ENCODE measurements around the gene FLCN. TPM values are rescaled to one million over a fixed set of nuclear protein-coding genes. Genes with fewer than 3 reads are reported as not detected.
"Not testable (repeated sequence)": the region's sequence is repeated elsewhere in the genome, so short reads cannot be mapped to it uniquely, and the experiment has no call there.

The FLCN gene
- total RNA-seq (14.6 TPM), polyA plus RNA-seq (14.4 TPM)
- long read RNA-seq, donor 1, partial matches to known transcripts, result 0 of 1 reads
- long read RNA-seq, donor 1, other reads (novel, unspliced or antisense), result 0 of 1 reads
- long read RNA-seq, donor 2, result 0 reads
- long read RNA-seq, donor 3, partial matches to known transcripts, result 16 of 20 reads
- long read RNA-seq, donor 3, other reads (novel, unspliced or antisense), result 0 of 20 reads
- long read RNA-seq, donor 4, partial matches to known transcripts, result 0 of 2 reads
- long read RNA-seq, donor 4, other reads (novel, unspliced or antisense), result 0 of 2 reads
- long read RNA-seq, donor 5, partial matches to known transcripts, result 0 of 3 reads
- long read RNA-seq, donor 5, other reads (novel, unspliced or antisense), result 0 of 3 reads
- long read RNA-seq, donor 6, partial matches to known transcripts, result 0 of 6 reads
- long read RNA-seq, donor 6, other reads (novel, unspliced or antisense), result 0 of 6 reads
- long read RNA-seq, donor 7, partial matches to known transcripts, result 0 of 1 reads
- long read RNA-seq, donor 7, other reads (novel, unspliced or antisense), result 0 of 1 reads
- long read RNA-seq, donor 8, partial matches to known transcripts, result 0 of 3 reads
- long read RNA-seq, donor 8, other reads (novel, unspliced or antisense), result 0 of 3 reads
- long read RNA-seq, donor 9, partial matches to known transcripts, result 0 of 1 reads
- long read RNA-seq, donor 9, other reads (novel, unspliced or antisense), result 0 of 1 reads
- long read RNA-seq, donor 10, partial matches to known transcripts, result 0 of 1 reads
- long read RNA-seq, donor 10, other reads (novel, unspliced or antisense), result 0 of 1 reads

- Histone ChIP-seq H3K4me1 (ENCODE audit: control insufficient read depth in 2 of 2, insufficient read depth in 2 of 2, low read length in 2 of 2) (peaks cover 12 to 17% of the 10 kb centered on the region in 2 donors), H3K9me3 (ENCODE audit: control insufficient read depth in 2 of 2, insufficient read depth in 1 of 2, low read length in 1 of 2) (no peaks in the 10 kb centered on the region), H3K36me3 (ENCODE audit: control insufficient read depth in 2 of 2, insufficient read depth in 2 of 2, low read length in 1 of 2) (peaks cover under 1 to 7% of the 10 kb centered on the region in 2 donors), H3K27me3 (ENCODE audit: control insufficient read depth in 2 of 2, insufficient read depth in 1 of 2, low read length in 1 of 2) (no peaks in the 10 kb centered on the region), H3K4me3 (ENCODE audit: low read length in 2 of 2) (peak within 1 kb of the TSS; percentile 78 to 80), H3K27ac (ENCODE audit: low read depth in 1 of 2, low read length in 1 of 2) (peak within 1 kb of the TSS; percentile 80 to 93)
- DNase-seq (ENCODE audit: low read depth in 6 of 9, low spot score in 9 of 9), result peak; percentile 81 to 96 (median 87)
- under 1% methylated on average over 53 of the region's 53 CpGs for WGBS
These were observed at the start of gene FLCN for GRCh38 chr17:17237026-17237799. TSS of gene FLCN (minus strand) at chr17:17237168. CDS start at chr17:17228137, 9,031 bp downstream.

GRCh38 chr17:17285951-17286350, 49.0 kb upstream of the FLCN start:
- no peak overlapping the region for H3K4me3 ChIP-seq (ENCODE audit: low read length in 2 of 2)
- H3K27ac ChIP-seq (ENCODE audit: low read depth in 1 of 2, low read length in 1 of 2), result no peak overlapping the region
- H3K27me3 ChIP-seq (ENCODE audit: control insufficient read depth in 2 of 2, insufficient read depth in 1 of 2, low read length in 1 of 2), result no peaks in the 10 kb centered on the region
- H3K4me1 ChIP-seq (ENCODE audit: control insufficient read depth in 2 of 2, insufficient read depth in 2 of 2, low read length in 2 of 2), result peaks cover 5 to 8% of the 10 kb centered on the region in 2 donors
- no peak for DNase-seq (ENCODE audit: low read depth in 6 of 9, low spot score in 9 of 9)
- H3K9me3 ChIP-seq (ENCODE audit: control insufficient read depth in 2 of 2, insufficient read depth in 1 of 2, low read length in 1 of 2), result no peaks in the 10 kb centered on the region
- 95% methylated on average over 5 of the region's 5 CpGs for WGBS
- no peaks in the 10 kb centered on the region for H3K36me3 ChIP-seq (ENCODE audit: control insufficient read depth in 2 of 2, insufficient read depth in 2 of 2, low read length in 1 of 2)

GRCh38 chr17:17280613-17281549, 43.9 kb upstream of the FLCN start, which contains the start of gene COPS3:
TSS of gene COPS3 (minus strand) at chr17:17281246. CDS start at chr17:17281186, 60 bp downstream.
- whole genome bisulfite sequencing, result under 1% methylated on average over 80 of the region's 80 CpGs
- Histone ChIP-seq H3K27me3 (ENCODE audit: control insufficient read depth in 2 of 2, insufficient read depth in 1 of 2, low read length in 1 of 2) (no peaks in the 10 kb centered on the region), H3K4me3 (ENCODE audit: low read length in 2 of 2) (peak within 1 kb of the TSS; percentile 99 to 100), H3K4me1 (ENCODE audit: control insufficient read depth in 2 of 2, insufficient read depth in 2 of 2, low read length in 2 of 2) (peaks cover 12 to 14% of the 10 kb centered on the region in 2 donors), H3K36me3 (ENCODE audit: control insufficient read depth in 2 of 2, insufficient read depth in 2 of 2, low read length in 1 of 2) (peaks cover 0 to 6% of the 10 kb centered on the region in 2 donors), H3K27ac (ENCODE audit: low read depth in 1 of 2, low read length in 1 of 2) (peak within 1 kb of the TSS; percentile 97 to 98), H3K9me3 (ENCODE audit: control insufficient read depth in 2 of 2, insufficient read depth in 1 of 2, low read length in 1 of 2) (no peaks in the 10 kb centered on the region)
- DNase-seq (ENCODE audit: low read depth in 6 of 9, low spot score in 9 of 9), result peak; percentile 95 to 99 (median 98)

DNA sequence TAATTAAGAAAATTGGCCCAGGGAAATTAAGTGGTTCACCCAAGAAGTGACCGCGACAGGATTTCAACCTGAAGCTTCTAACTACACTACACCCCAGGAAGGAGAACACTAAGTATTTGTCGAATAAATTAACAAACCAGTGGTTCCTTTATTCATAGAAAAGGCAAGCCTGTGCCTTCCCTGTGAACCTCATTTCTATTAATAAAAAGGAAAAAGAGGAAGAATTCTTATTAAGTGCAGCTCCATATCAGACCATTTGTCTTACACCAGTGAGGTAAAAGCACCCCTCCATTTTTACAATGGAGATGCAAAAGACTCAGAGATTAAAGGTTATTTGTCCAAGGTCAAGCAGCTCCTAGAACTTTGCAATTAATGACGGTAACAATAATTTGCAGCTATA, 42.3 kb upstream of the FLCN start:
- Histone ChIP-seq H3K9me3 (ENCODE audit: control insufficient read depth in 2 of 2, insufficient read depth in 1 of 2, low read length in 1 of 2) (no peaks in the 10 kb centered on the region), H3K4me1 (ENCODE audit: control insufficient read depth in 2 of 2, insufficient read depth in 2 of 2, low read length in 2 of 2) (peaks cover 12 to 14% of the 10 kb centered on the region in 2 donors), H3K27me3 (ENCODE audit: control insufficient read depth in 2 of 2, insufficient read depth in 1 of 2, low read length in 1 of 2) (no peaks in the 10 kb centered on the region), H3K4me3 (ENCODE audit: low read length in 2 of 2) (peak overlapping the region in 1 of 2 donors; percentile 99), H3K36me3 (ENCODE audit: control insufficient read depth in 2 of 2, insufficient read depth in 2 of 2, low read length in 1 of 2) (peaks cover 8 to 20% of the 10 kb centered on the region in 2 donors), H3K27ac (ENCODE audit: low read depth in 1 of 2, low read length in 1 of 2) (no peak overlapping the region)
- no peak for DNase-seq (ENCODE audit: low read depth in 6 of 9, low spot score in 9 of 9)
- 80% methylated on average over 4 of the region's 4 CpGs for WGBS

DNA sequence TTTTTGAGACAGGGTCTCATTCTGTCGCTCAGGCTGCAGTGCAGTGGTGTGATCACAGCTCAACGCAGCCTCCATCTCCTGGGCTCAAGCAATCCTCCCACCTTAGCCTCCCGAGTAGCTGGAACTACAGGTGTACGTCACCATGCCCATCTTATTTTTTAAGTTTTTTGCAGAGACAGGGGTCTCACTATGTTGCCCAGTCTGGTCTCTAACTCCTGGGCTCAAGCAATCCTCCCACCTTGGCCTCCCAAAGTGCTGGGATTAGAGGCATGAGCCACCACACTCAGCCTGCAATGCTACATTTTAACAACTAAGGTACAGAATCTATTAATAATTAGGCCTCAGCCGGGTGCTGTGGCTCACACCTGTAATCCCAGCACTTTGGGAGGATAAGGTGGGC, 40.5 kb upstream of the FLCN start:
- not testable (repeated sequence) for H3K27me3 ChIP-seq (ENCODE audit: control insufficient read depth in 2 of 2, insufficient read depth in 1 of 2, low read length in 1 of 2); H3K27ac ChIP-seq (ENCODE audit: low read depth in 1 of 2, low read length in 1 of 2); H3K4me3 ChIP-seq (ENCODE audit: low read length in 2 of 2); H3K9me3 ChIP-seq (ENCODE audit: control insufficient read depth in 2 of 2, insufficient read depth in 1 of 2, low read length in 1 of 2); DNase-seq (ENCODE audit: low read depth in 6 of 9, low spot score in 9 of 9)
- peaks cover 12 to 14% of the 10 kb centered on the region in 2 donors for H3K4me1 ChIP-seq (ENCODE audit: control insufficient read depth in 2 of 2, insufficient read depth in 2 of 2, low read length in 2 of 2)
- WGBS, result 96% methylated on average over 5 of the region's 5 CpGs
- H3K36me3 ChIP-seq (ENCODE audit: control insufficient read depth in 2 of 2, insufficient read depth in 2 of 2, low read length in 1 of 2), result peaks cover 20 to 38% of the 10 kb centered on the region in 2 donors

- no peak overlapping the region for H3K4me3 ChIP-seq (ENCODE audit: low read length in 2 of 2)
- WGBS, result 73% methylated on average over 6 of the region's 6 CpGs
- peaks cover 6 to 7% of the 10 kb centered on the region in 2 donors for H3K4me1 ChIP-seq (ENCODE audit: control insufficient read depth in 2 of 2, insufficient read depth in 2 of 2, low read length in 2 of 2)
- no peak for DNase-seq (ENCODE audit: low read depth in 6 of 9, low spot score in 9 of 9)
- H3K9me3 ChIP-seq (ENCODE audit: control insufficient read depth in 2 of 2, insufficient read depth in 1 of 2, low read length in 1 of 2), result no peaks in the 10 kb centered on the region
- H3K36me3 ChIP-seq (ENCODE audit: control insufficient read depth in 2 of 2, insufficient read depth in 2 of 2, low read length in 1 of 2), result peaks cover 23 to 46% of the 10 kb centered on the region in 2 donors
- H3K27me3 ChIP-seq (ENCODE audit: control insufficient read depth in 2 of 2, insufficient read depth in 1 of 2, low read length in 1 of 2), result no peaks in the 10 kb centered on the region
- H3K27ac ChIP-seq (ENCODE audit: low read depth in 1 of 2, low read length in 1 of 2), result no peak overlapping the region
These were observed 39.0 kb upstream of the FLCN start for GRCh38 chr17:17275971-17276370.

GRCh38 chr17:17269926-17270773, 33.2 kb upstream of the FLCN start:
- WGBS, result 97% methylated on average over 9 of the region's 9 CpGs

More at GRCh38 chr17:17269926-17270773, 33.2 kb upstream of the FLCN start:
- Histone ChIP-seq H3K36me3 (ENCODE audit: control insufficient read depth in 2 of 2, insufficient read depth in 2 of 2, low read length in 1 of 2) (peaks cover 57 to 86% of the 10 kb centered on the region in 2 donors), H3K27me3 (ENCODE audit: control insufficient read depth in 2 of 2, insufficient read depth in 1 of 2, low read length in 1 of 2) (no peaks in the 10 kb centered on the region), H3K4me3 (ENCODE audit: low read length in 2 of 2) (no peak overlapping the region), H3K9me3 (ENCODE audit: control insufficient read depth in 2 of 2, insufficient read depth in 1 of 2, low read length in 1 of 2) (no peaks in the 10 kb centered on the region), H3K27ac (ENCODE audit: low read depth in 1 of 2, low read length in 1 of 2) (no peak overlapping the region), H3K4me1 (ENCODE audit: control insufficient read depth in 2 of 2, insufficient read depth in 2 of 2, low read length in 2 of 2) (no peaks in the 10 kb centered on the region)
- no peak for DNase-seq (ENCODE audit: low read depth in 6 of 9, low spot score in 9 of 9)

All from thymus (tissue), 14 donors.